ENCODE results near the gene SLC15A4. TPM values are rescaled to one million over a fixed set of nuclear protein-coding genes. Genes with fewer than 3 reads are reported as not detected.

SLC15A4 gene
- total RNA-seq, 1 experiment from 2014 or later = 35.0 TPM

GRCh38 chr12:128745772-128746689, 77.7 kb downstream of the SLC15A4 start:
- no peaks in the 10 kb centered on the region for H3K36me3 ChIP-seq (replicated peaks; ENCODE audit: control insufficient read depth, insufficient read depth, low read length)
- no peaks in the 10 kb centered on the region; the same call in 1 of the 2 replicates for H3K27me3 ChIP-seq (ENCODE audit: control insufficient read depth, insufficient read depth, low read length)
- no peak for DNase-seq

DNA sequence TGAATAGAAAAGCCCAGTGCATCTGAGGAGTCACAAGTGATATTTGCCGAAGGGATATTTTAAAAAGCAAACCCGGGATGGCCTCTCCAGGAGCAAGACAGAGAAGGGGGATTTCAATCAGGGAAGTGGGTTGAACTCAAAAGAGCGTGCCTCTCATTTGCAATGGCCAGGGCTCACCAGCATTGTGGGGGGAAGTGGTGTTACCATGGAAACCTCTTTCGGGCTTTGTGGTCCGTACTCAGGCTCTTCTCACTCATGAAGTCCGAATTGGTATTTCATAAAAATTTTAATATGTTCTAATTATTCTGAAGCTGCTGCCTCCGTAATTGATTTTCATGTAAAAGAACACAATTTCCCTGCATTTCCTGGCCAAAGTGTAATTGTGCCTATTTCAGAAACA, 79.8 kb downstream of the SLC15A4 start:
- Histone ChIP-seq H3K36me3 (replicated peaks; ENCODE audit: control insufficient read depth, insufficient read depth, low read length) (no peaks in the 10 kb centered on the region), H3K4me3 (ENCODE audit: insufficient read depth, low read depth, low read length) (no peak overlapping the region), H3K27me3 (ENCODE audit: control insufficient read depth, insufficient read depth, low read length) (no peaks in the 10 kb centered on the region; the same call in 1 of the 2 replicates)
- no peak for DNase-seq

More at GRCh38 chr12:128745772-128746689, 77.7 kb downstream of the SLC15A4 start:
- no peak overlapping the region for H3K4me3 ChIP-seq (ENCODE audit: insufficient read depth, low read depth, low read length)

Other genes starting within 250 kb of the SLC15A4 start
- gene GLT1D1, start 29.5 kb upstream of the SLC15A4 start, total RNA-seq (2014; rRNA removed; shearing (Covaris generic)) = 6.1 and 9.2 TPM in 2 replicates